ENCODE results near the gene SPAG17.

SPAG17 gene

DNA sequence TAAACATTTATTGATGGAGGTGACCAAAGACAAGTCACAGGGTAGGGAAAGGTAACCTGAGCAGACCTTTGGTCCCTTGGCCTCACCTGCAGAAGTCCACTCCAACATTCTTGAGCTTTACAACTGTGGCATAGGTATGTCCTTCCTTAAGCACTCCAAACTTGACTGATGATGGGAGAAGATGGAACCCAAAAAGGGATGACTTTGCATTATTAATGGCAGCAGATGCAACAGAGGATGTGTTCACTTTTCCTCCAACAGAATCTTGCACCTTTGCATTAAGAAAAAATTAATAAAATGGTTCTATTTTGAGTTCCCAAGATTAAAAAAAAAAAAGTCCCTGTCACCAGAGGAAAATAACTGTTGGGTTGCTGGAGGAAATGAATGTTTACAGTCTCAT is 213.3 kb downstream of the SPAG17 start:
- no peak overlapping the region for H3K4me2 ChIP-seq (ENCODE audit: low read depth, low read length, poor library complexity, severe bottlenecking)
- no peaks in the 10 kb centered on the region for H3F3A ChIP-seq (ENCODE audit: insufficient read depth)
- no peak overlapping the region for H3K27ac ChIP-seq (ENCODE audit: low read depth, low read length)
- H3K9me2 ChIP-seq (replicated peaks; ENCODE audit: insufficient read depth, low read length), result no peaks in the 10 kb centered on the region
- no peaks in the 10 kb centered on the region for H3K9me3 ChIP-seq (ENCODE audit: insufficient read depth, low read length)
- TF ChIP-seq, protein P1, sequence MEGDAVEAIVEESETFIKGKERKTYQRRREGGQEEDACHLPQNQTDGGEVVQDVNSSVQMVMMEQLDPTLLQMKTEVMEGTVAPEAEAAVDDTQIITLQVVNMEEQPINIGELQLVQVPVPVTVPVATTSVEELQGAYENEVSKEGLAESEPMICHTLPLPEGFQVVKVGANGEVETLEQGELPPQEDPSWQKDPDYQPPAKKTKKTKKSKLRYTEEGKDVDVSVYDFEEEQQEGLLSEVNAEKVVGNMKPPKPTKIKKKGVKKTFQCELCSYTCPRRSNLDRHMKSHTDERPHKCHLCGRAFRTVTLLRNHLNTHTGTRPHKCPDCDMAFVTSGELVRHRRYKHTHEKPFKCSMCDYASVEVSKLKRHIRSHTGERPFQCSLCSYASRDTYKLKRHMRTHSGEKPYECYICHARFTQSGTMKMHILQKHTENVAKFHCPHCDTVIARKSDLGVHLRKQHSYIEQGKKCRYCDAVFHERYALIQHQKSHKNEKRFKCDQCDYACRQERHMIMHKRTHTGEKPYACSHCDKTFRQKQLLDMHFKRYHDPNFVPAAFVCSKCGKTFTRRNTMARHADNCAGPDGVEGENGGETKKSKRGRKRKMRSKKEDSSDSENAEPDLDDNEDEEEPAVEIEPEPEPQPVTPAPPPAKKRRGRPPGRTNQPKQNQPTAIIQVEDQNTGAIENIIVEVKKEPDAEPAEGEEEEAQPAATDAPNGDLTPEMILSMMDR (IDR thresholded peaks at IDR 0.05; ENCODE audit: insufficient read depth, low read length, poor library complexity, severe bottlenecking), result no peak
- TF ChIP-seq EZH2phosphoT487 (conservative IDR thresholded peaks at IDR 0.05; ENCODE audit: low read length), result no peak
- no peak overlapping the region for H3K4me3 ChIP-seq (ENCODE audit: insufficient read depth, low read length, poor library complexity, severe bottlenecking)
- no peaks in the 10 kb centered on the region for H3K36me3 ChIP-seq (ENCODE audit: low read length)
- H3K79me2 ChIP-seq (ENCODE audit: insufficient read depth, low read length), result no peaks in the 10 kb centered on the region
- no peak overlapping the region for H2AFZ ChIP-seq (ENCODE audit: low read depth, low read length, severe bottlenecking)
- no peaks in the 10 kb centered on the region for H4K20me1 ChIP-seq (ENCODE audit: low read depth, low read length)
- H3K9ac ChIP-seq (ENCODE audit: low read length), result no peak overlapping the region
- no peaks in the 10 kb centered on the region for H3K27me3 ChIP-seq (ENCODE audit: low read length)

DNA sequence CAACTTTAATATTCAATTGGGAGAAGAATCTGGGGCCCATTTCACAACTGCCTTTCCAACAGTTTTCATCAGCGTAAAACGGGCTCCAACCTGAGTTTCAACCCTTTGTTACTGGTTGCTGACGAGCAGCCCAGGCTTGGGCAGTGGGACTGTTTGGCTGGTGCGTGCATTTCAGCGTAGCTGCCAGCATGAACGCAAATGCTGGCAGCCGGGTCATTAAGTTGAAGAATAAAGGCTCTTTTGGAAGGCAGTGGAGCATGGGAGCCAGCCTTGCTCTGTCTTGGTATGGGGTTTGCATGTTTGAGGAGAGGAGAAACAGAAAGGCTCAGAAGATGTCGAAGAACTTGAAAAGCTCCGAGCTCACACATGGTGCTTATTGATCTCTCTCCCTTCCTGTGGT is 214.8 kb downstream of the SPAG17 start:
- H3K27me3 ChIP-seq (ENCODE audit: low read length), result no peaks in the 10 kb centered on the region
- H3K4me3 ChIP-seq (ENCODE audit: insufficient read depth, low read length, poor library complexity, severe bottlenecking), result no peak overlapping the region
- no peak for TF ChIP-seq EZH2phosphoT487 (conservative IDR thresholded peaks at IDR 0.05; ENCODE audit: low read length)
- TF ChIP-seq, protein P1 (IDR thresholded peaks at IDR 0.05; ENCODE audit: insufficient read depth, low read length, poor library complexity, severe bottlenecking), result no peak
- no peaks in the 10 kb centered on the region for H3K9me3 ChIP-seq (ENCODE audit: insufficient read depth, low read length)
- no peaks in the 10 kb centered on the region for H3K36me3 ChIP-seq (ENCODE audit: low read length)
- no peak overlapping the region for H3K27ac ChIP-seq (ENCODE audit: low read depth, low read length)
- H2AFZ ChIP-seq (ENCODE audit: low read depth, low read length, severe bottlenecking), result no peak overlapping the region
- no peaks in the 10 kb centered on the region for H4K20me1 ChIP-seq (ENCODE audit: low read depth, low read length)
- H3K79me2 ChIP-seq (ENCODE audit: insufficient read depth, low read length), result no peaks in the 10 kb centered on the region
- H3K9ac ChIP-seq (ENCODE audit: low read length), result no peak overlapping the region
- H3K9me2 ChIP-seq (replicated peaks; ENCODE audit: insufficient read depth, low read length), result no peaks in the 10 kb centered on the region
- H3K4me2 ChIP-seq (ENCODE audit: low read depth, low read length, poor library complexity, severe bottlenecking), result no peak overlapping the region
- no peaks in the 10 kb centered on the region for H3F3A ChIP-seq (ENCODE audit: insufficient read depth)

DNA sequence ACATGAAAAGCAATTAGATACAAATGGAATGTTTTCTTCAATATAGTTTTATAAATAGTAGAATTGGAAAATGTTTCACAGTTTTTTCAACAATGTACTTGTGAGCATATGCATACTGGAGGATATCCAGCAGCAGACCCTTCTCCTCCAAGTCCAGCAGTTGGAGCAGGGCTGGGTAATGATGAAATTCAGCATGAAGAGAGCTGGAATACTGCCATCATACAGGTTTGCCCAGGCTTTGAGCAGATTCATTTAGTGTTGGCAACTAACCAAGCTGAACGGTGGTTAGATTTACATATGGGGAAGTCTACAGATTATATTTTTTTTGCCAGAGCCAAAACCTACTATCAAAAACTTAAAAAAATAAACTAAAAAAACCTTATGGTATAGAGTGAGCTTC is 217.1 kb downstream of the SPAG17 start:
- Histone ChIP-seq H3K27me3 (ENCODE audit: low read length) (no peaks in the 10 kb centered on the region), H3K9ac (ENCODE audit: low read length) (no peak overlapping the region), H3K79me2 (ENCODE audit: insufficient read depth, low read length) (no peaks in the 10 kb centered on the region), H4K20me1 (ENCODE audit: low read depth, low read length) (no peaks in the 10 kb centered on the region), H3K9me3 (ENCODE audit: insufficient read depth, low read length) (no peaks in the 10 kb centered on the region), H3K4me3 (ENCODE audit: insufficient read depth, low read length, poor library complexity, severe bottlenecking) (no peak overlapping the region), H3F3A (ENCODE audit: insufficient read depth) (no peaks in the 10 kb centered on the region), H3K4me2 (ENCODE audit: low read depth, low read length, poor library complexity, severe bottlenecking) (no peak overlapping the region), H3K36me3 (ENCODE audit: low read length) (no peaks in the 10 kb centered on the region; the same call in 1 of the 2 replicates), H2AFZ (ENCODE audit: low read depth, low read length, severe bottlenecking) (no peak overlapping the region), H3K9me2 (replicated peaks; ENCODE audit: insufficient read depth, low read length) (no peaks in the 10 kb centered on the region), H3K27ac (ENCODE audit: low read depth, low read length) (no peak overlapping the region)
- TF ChIP-seq EZH2phosphoT487 (conservative IDR thresholded peaks at IDR 0.05; ENCODE audit: low read length), result no peak
- TF ChIP-seq, protein P1 (IDR thresholded peaks at IDR 0.05; ENCODE audit: insufficient read depth, low read length, poor library complexity, severe bottlenecking), result no peak
